H9 (cell line): ENCODE results near the gene ACOT7. TPM values are rescaled to one million over a fixed set of nuclear protein-coding genes. Genes with fewer than 3 reads are reported as not detected.
"Not testable (repeated sequence)": the region's sequence is repeated elsewhere in the genome, so short reads cannot be mapped to it uniquely, and the experiment has no call there.

Experiments used
- DNase-seq: peaks from one replicate; pipeline ENCODE4 v3.0.0-alpha.2; 2017
- H2AFZ ChIP-seq: one replicate; pipeline ENCODE4 v1.6.1; 2013; ENCODE audit warnings: mild to moderate bottlenecking, low read length, control low read depth, moderate library complexity
- H2AK5ac ChIP-seq: 2 replicates; pipeline ENCODE4 v1.6.1; 2013; ENCODE audit warnings: low read length, control low read depth, mixed read lengths; ENCODE audit not compliant: insufficient read length
- H2BK120ac ChIP-seq: one replicate; pipeline ENCODE4 v1.6.1; 2013; ENCODE audit warnings: low read depth, mild to moderate bottlenecking, low read length, control low read depth, inconsistent platforms; ENCODE audit not compliant: poor library complexity, severe bottlenecking
- H2BK12ac ChIP-seq: 2 replicates; pipeline ENCODE4 v1.6.1; 2013; ENCODE audit warnings: low read length, control low read depth, mixed read lengths, low read depth; ENCODE audit not compliant: insufficient read length
- H2BK15ac ChIP-seq: 2 replicates; pipeline ENCODE4 v1.6.1; 2013; ENCODE audit warnings: low read depth, low read length, control low read depth
- H2BK20ac ChIP-seq: one replicate; pipeline ENCODE4 v1.6.1; 2013; ENCODE audit warnings: low read depth, mild to moderate bottlenecking, low read length, control low read depth, inconsistent platforms; ENCODE audit not compliant: poor library complexity, severe bottlenecking
- H2BK5ac ChIP-seq: 2 replicates; pipeline ENCODE4 v1.6.1; 2013; ENCODE audit warnings: low read length, control low read depth, mixed read lengths; ENCODE audit not compliant: insufficient read length
- H3K14ac ChIP-seq: 2 replicates; pipeline ENCODE4 v1.6.1; 2013; ENCODE audit warnings: low read length, control low read depth; ENCODE audit not compliant: insufficient read depth
- H3K18ac ChIP-seq: 2 replicates; pipeline ENCODE4 v1.6.1; 2013; ENCODE audit warnings: low read depth, mild to moderate bottlenecking, mixed read lengths, low read length, control low read depth; ENCODE audit not compliant: insufficient read length
- H3K23ac ChIP-seq: 2 replicates; pipeline ENCODE4 v1.6.1; 2013; ENCODE audit warnings: low read length, control low read depth, mixed read lengths, low read depth; ENCODE audit not compliant: insufficient read length
- H3K23me2 ChIP-seq: 2 replicates; pipeline ENCODE4 v1.6.1; 2013; ENCODE audit warnings: low read depth, mild to moderate bottlenecking, mixed read lengths, low read length, control low read depth; ENCODE audit not compliant: insufficient read length, poor library complexity, severe bottlenecking
- H3K27ac ChIP-seq: 2 replicates; pipeline ENCODE4 v1.5.1; 2013; ENCODE audit warnings: low read length, control low read depth, mixed read lengths, low read depth; ENCODE audit not compliant: insufficient read length
- H3K27me3 ChIP-seq: 2 replicates; pipeline ENCODE4 v1.6.1; 2013; ENCODE audit warnings: low read length, control low read depth, inconsistent platforms; ENCODE audit not compliant: insufficient read depth
- H3K4ac ChIP-seq: 2 replicates; pipeline ENCODE4 v1.6.1; 2013; ENCODE audit warnings: low read depth, mild to moderate bottlenecking, control low read depth, inconsistent platforms, low read length, moderate library complexity
- H3K4me1 ChIP-seq: 2 replicates; pipeline ENCODE4 v1.6.1; 2013; ENCODE audit warnings: low read length, control low read depth, inconsistent platforms; ENCODE audit not compliant: insufficient read depth
- H3K4me2 ChIP-seq: 2 replicates; pipeline ENCODE4 v1.6.1; 2013; ENCODE audit warnings: low read length, control low read depth, mixed read lengths; ENCODE audit not compliant: insufficient read length, insufficient read depth
- H3K56ac ChIP-seq: 2 replicates; pipeline ENCODE4 v1.6.1; 2013; ENCODE audit warnings: low read depth, mild to moderate bottlenecking, mixed read lengths, low read length, control low read depth; ENCODE audit not compliant: insufficient read length
- H3K79me1 ChIP-seq: 2 replicates; pipeline ENCODE4 v1.6.1; 2013; ENCODE audit warnings: low read depth, mild to moderate bottlenecking, moderate library complexity, low read length, control low read depth, inconsistent platforms; ENCODE audit not compliant: insufficient read depth, poor library complexity, severe bottlenecking
- H3K79me2 ChIP-seq: 2 replicates; pipeline ENCODE4 v1.6.1; 2013; ENCODE audit warnings: low read length, control low read depth, inconsistent platforms; ENCODE audit not compliant: insufficient read depth
- H3K9ac ChIP-seq: 2 replicates; pipeline ENCODE4 v1.6.1; 2013; ENCODE audit warnings: low read length, control low read depth, mixed read lengths; ENCODE audit not compliant: insufficient read length; ENCODE audit errors: extremely low read depth
- H3K9me3 ChIP-seq: one replicate; pipeline ENCODE4 v1.6.1; 2013; ENCODE audit warnings: low read depth, low read length, inconsistent platforms; ENCODE audit not compliant: control insufficient read depth
- H3T11ph ChIP-seq: one replicate; pipeline ENCODE4 v1.6.1; 2013; ENCODE audit warnings: mild to moderate bottlenecking, low read length, control low read depth, inconsistent platforms
- H4K20me1 ChIP-seq: one replicate; pipeline ENCODE4 v1.6.1; 2013; ENCODE audit not compliant: control insufficient read depth, insufficient read length, insufficient read depth
- H4K5ac ChIP-seq: 2 replicates; pipeline ENCODE4 v1.6.1; 2013; ENCODE audit warnings: low read depth, mild to moderate bottlenecking, mixed read lengths, low read length, control low read depth; ENCODE audit not compliant: insufficient read length
- H4K8ac ChIP-seq: replicated peaks from 2 replicates; pipeline ENCODE4 v1.6.1; 2013; ENCODE audit warnings: low read length, control low read depth, mixed read lengths, low read depth; ENCODE audit not compliant: insufficient read length
- H4K91ac ChIP-seq: 2 replicates; pipeline ENCODE4 v1.6.1; 2013; ENCODE audit warnings: low read depth, mild to moderate bottlenecking, moderate library complexity, mixed read lengths, low read length, control low read depth; ENCODE audit not compliant: insufficient read length
- H3K27ac Mint-ChIP-seq, 3 experiments: 2 replicates in 2 of 3; 3 replicates in 1 of 3; pipeline ENCODE4 v1.8.0; 2020 to 2021; ENCODE audit warnings: mixed read lengths in 3 of 3, mild to moderate bottlenecking in 1 of 3, moderate library complexity in 1 of 3
- H3K27me3 Mint-ChIP-seq: 2 replicates; pipeline ENCODE4 v1.8.0; 2021; ENCODE audit warnings: low read depth, mild to moderate bottlenecking, moderate library complexity, mixed read lengths
- H3K36me3 Mint-ChIP-seq, 3 experiments: 2 replicates in 2 of 3; 3 replicates in 1 of 3; pipeline ENCODE4 v1.8.0; 2020 to 2021; ENCODE audit warnings: low read depth in 3 of 3, mixed read lengths in 3 of 3; ENCODE audit not compliant: insufficient read depth in 1 of 3
- H3K4me1 Mint-ChIP-seq, 2 experiments: 2 replicates each; pipeline ENCODE4 v1.8.0; 2020; ENCODE audit warnings: mixed read lengths in 2 of 2
- H3K4me3 Mint-ChIP-seq, 2 experiments: 2 replicates in 1 of 2; 3 replicates in 1 of 2; pipeline ENCODE4 v1.8.0; 2020 to 2021; ENCODE audit warnings: mild to moderate bottlenecking in 2 of 2, mixed read lengths in 2 of 2, moderate library complexity in 1 of 2
- H3K9me3 Mint-ChIP-seq, 2 experiments: 2 replicates in 1 of 2; 3 replicates in 1 of 2; pipeline ENCODE4 v1.8.0; 2020; ENCODE audit warnings: mild to moderate bottlenecking in 2 of 2, mixed read lengths in 2 of 2, moderate library complexity in 1 of 2
- CTCF ChIP-seq: fragments of 200-600 bp; sonication (generic); conservative IDR thresholded peaks from 3 replicates; pipeline ENCODE4 v1.8.0; 2021; ENCODE audit warnings: antibody characterized with exemption, mild to moderate bottlenecking
- WGBS: extraction: QIAGEN DNeasy Blood & Tissue Kit; methylation state at CpG from one replicate; pipeline ENCODE4 v1.1.7; 2013; ENCODE audit warnings: missing lambda C conversion rate, low lambda C conversion rate, mixed read lengths; ENCODE audit not compliant: insufficient read length; ENCODE audit errors: extremely low coverage; 5-methylcytosine and 5-hydroxymethylcytosine counted together
- total RNA-seq: library from RNA; stranded (reverse); gene quantifications from 2 replicates; pipeline ENCODE4 v1.2.1, GENCODE V29; 2021

The ACOT7 gene
- total RNA-seq, 1 experiment from 2014 or later: 87.4 TPM

GRCh38 chr1:6308449-6308848 lies 85.1 kb downstream of the ACOT7 start:
- peak overlapping the region in 1 of 3 experiments; percentile 58; a peak in 2 of 7 replicates for H3K27ac Mint-ChIP-seq
- Histone ChIP-seq H3K18ac (no peak overlapping the region), H4K5ac (no peak overlapping the region), H3K56ac (no peak overlapping the region), H3K79me1 (no peaks in the 10 kb centered on the region), H3K27me3 (no peaks in the 10 kb centered on the region), H3K23me2 (no peaks in the 10 kb centered on the region), H2AK5ac (no peak overlapping the region), H3K79me2 (no peaks in the 10 kb centered on the region), H3K4ac (no peak overlapping the region), H2AFZ (no peak overlapping the region), H3K23ac (no peak overlapping the region), H3K4me2 (no peak overlapping the region), H2BK5ac (no peak overlapping the region), H3K9me3 (no peaks in the 10 kb centered on the region), H2BK15ac (no peak overlapping the region), H2BK12ac (no peak overlapping the region), H3K27ac (no peak overlapping the region), H2BK20ac (no peak overlapping the region), H4K8ac (no peak overlapping the region), H4K91ac (no peak overlapping the region), H3K14ac (no peak overlapping the region), H3K4me1 (no peaks in the 10 kb centered on the region), H4K20me1 (no peaks in the 10 kb centered on the region), H3K9ac (no peak overlapping the region), H3T11ph (no peak overlapping the region), H2BK120ac (no peak overlapping the region)
- no peaks in the 10 kb centered on the region for H3K27me3 Mint-ChIP-seq
- no peak overlapping the region for H3K4me3 Mint-ChIP-seq
- peaks cover 25 to 28% of the 10 kb centered on the region in 2 experiments for H3K9me3 Mint-ChIP-seq
- no peak for TF ChIP-seq CTCF
- DNase-seq: no peak
- no CpG with 5 or more reads among the region's 13 CpGs for WGBS
- peaks cover 44 to 50% (median 45%) of the 10 kb centered on the region in 3 experiments for H3K36me3 Mint-ChIP-seq
- no peaks in the 10 kb centered on the region for H3K4me1 Mint-ChIP-seq

- H2BK120ac ChIP-seq, H3K9me3 ChIP-seq, H3K27me3 Mint-ChIP-seq, H2BK20ac ChIP-seq, H3K4me3 Mint-ChIP-seq, H3K27me3 ChIP-seq, H2BK12ac ChIP-seq, H3K14ac ChIP-seq, H3K18ac ChIP-seq, H3K9ac ChIP-seq, H3K4me1 Mint-ChIP-seq, H3K79me2 ChIP-seq, H3K4me1 ChIP-seq, H3T11ph ChIP-seq, H2BK5ac ChIP-seq, H4K5ac ChIP-seq, H2BK15ac ChIP-seq, H3K23ac ChIP-seq, H2AFZ ChIP-seq, H4K8ac ChIP-seq, H3K56ac ChIP-seq, H3K4ac ChIP-seq, H2AK5ac ChIP-seq, H3K79me1 ChIP-seq, H4K20me1 ChIP-seq, H3K27ac ChIP-seq, H4K91ac ChIP-seq, H3K23me2 ChIP-seq, H3K4me2 ChIP-seq, DNase-seq: not testable (repeated sequence)
- WGBS: no CpG with 5 or more reads among the region's 7 CpGs
- H3K27ac Mint-ChIP-seq: peak overlapping the region in 1 of 3 experiments; percentile 77; a peak in 2 of 7 replicates
- H3K36me3 Mint-ChIP-seq: peaks cover 45 to 53% (median 47%) of the 10 kb centered on the region in 3 experiments
- H3K9me3 Mint-ChIP-seq: peaks cover 25 to 28% of the 10 kb centered on the region in 2 experiments
Observed at GRCh38 chr1:6307682-6308081, 85.9 kb downstream of the ACOT7 start.
